Measurements from ENCODE around the gene VPS35.

GRCh38 chr16:46688654-46689364 is at the start of gene VPS35:
- TF ChIP-seq POLR2A (IDR thresholded peaks at IDR 0.05) (peak; percentile 35), CTCF (IDR thresholded peaks at IDR 0.05) (peak in 1 of 3 experiments; percentile 17)
